A673 (cell line): ENCODE data around the gene ZFAND5.

Source experiments
- EZH2 ChIP-seq: fragments of 200-600 bp; sonication (generic); IDR thresholded peaks from 2 replicates; pipeline ENCODE4 v1.6.1; 2017; ENCODE audit warnings: borderline replicate concordance, low read depth, mild to moderate bottlenecking, mixed read lengths, antibody characterized with exemption, low read length; ENCODE audit not compliant: poor library complexity, severe bottlenecking
- TF ChIP-seq, protein P1 (sequence below): fragments of 300-800, 200-600 bp; sonication (generic); conservative IDR thresholded peaks from 2 replicates; pipeline ENCODE4 v1.5.1; 2017; ENCODE audit warnings: low read depth, mild to moderate bottlenecking, antibody characterized with exemption, low read length, moderate library complexity, mixed read lengths

DNA sequence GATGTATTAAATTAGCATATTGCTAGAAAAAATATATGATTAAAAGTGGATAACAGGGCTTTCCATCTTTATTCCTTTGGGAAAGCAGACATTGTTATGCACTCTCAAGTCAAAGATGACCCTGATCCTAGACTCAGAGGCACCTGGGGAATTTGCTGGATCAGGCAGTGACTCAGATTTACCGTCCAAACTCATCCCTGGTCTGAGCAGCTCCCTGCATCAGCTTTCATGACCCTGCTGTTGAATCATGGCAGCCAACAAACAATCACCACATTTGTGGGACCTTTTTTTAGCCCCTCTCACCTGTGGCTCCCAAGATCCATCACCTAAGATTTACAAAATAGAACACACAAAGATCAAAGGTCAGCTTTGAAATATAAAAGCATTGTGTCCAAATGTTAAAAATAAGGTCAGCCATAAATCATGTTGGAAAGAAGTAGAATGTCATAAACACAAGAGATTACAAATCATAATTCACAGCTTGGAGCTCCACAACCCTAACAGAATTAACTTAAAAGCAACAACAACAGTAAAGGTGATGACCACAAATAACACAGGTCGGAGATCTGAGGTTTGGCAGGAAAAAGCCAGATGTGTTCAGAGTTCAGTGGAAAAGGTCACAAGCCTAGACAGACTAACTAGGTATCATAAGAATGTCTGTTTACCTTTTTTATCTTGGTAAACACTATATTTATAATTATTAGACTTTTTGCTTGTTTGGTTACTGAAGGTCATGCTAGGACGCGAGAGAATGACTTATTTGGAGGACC lies 55.5 kb downstream of the ZFAND5 start:
- TF ChIP-seq, protein P1, sequence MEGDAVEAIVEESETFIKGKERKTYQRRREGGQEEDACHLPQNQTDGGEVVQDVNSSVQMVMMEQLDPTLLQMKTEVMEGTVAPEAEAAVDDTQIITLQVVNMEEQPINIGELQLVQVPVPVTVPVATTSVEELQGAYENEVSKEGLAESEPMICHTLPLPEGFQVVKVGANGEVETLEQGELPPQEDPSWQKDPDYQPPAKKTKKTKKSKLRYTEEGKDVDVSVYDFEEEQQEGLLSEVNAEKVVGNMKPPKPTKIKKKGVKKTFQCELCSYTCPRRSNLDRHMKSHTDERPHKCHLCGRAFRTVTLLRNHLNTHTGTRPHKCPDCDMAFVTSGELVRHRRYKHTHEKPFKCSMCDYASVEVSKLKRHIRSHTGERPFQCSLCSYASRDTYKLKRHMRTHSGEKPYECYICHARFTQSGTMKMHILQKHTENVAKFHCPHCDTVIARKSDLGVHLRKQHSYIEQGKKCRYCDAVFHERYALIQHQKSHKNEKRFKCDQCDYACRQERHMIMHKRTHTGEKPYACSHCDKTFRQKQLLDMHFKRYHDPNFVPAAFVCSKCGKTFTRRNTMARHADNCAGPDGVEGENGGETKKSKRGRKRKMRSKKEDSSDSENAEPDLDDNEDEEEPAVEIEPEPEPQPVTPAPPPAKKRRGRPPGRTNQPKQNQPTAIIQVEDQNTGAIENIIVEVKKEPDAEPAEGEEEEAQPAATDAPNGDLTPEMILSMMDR = no peak
- no peak for TF ChIP-seq EZH2
